ENCODE data around the gene SASH1.

SASH1 gene

DNA sequence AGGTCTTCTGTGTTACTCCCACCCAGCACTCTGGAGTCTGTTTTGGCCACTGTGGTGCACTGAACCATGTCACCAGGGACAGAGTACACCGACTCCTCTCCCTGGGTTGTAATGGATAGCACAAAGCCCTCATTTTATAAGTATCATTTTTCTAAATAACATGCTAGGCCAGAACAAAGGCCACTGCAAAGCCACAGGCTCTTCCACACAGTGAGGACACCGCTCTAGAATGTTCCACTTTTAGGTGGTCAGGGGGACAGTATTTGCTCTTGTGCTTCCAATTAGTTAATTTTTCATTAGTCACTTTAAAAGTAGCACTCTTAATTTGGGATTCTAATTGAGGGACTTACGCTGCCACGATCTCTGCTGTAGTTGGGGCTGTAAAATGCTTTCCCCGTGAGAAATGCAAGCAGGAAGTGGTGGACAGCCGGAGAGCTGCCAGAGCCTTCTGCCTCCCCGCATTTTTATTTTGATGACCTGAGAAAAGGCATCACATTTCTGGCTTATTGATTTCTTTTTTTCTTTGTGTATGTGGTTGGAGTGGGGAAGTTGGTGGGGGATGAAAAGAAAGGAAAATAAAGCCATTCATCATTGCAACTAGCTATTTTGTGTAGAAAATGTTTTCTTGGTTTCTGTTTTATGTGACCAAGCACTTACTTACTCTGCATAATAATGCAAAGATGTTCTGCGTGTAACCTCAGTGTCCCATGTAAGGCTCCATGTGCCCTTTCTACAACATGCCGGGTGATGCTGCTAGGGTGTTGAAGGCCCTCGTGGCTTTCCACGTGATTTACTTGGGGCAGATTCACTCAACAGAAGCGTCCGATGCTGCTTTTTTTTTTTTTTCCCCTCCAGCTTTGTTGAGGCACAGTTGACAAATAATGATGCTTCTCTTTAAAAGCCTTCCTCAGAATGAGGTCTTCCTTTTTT is 195.9 kb downstream of the SASH1 start:
- in situ Hi-C loops (cut with HindIII; ENCODE audit: low sequenced_read_pairs) = no loop called here

DNA sequence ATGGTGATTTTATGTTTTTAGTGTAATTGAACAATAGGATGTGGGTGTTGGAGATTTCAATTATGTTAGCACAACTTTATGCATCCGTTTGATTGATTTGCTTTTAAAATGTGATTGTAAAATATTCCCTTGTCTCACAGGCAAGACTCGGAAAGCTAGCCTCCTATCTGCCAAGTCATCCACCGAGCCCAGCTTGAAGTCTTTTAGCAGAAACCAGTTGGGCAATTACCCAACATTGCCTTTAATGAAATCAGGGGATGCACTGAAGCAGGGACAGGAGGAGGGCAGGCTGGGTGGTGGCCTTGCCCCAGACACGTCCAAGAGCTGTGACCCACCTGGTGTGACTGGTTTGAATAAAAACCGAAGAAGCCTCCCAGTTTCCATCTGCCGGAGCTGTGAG is 200.9 kb downstream of the SASH1 start:
- in situ Hi-C loops (cut with HindIII; ENCODE audit: low sequenced_read_pairs) = no loop called here

DNA sequence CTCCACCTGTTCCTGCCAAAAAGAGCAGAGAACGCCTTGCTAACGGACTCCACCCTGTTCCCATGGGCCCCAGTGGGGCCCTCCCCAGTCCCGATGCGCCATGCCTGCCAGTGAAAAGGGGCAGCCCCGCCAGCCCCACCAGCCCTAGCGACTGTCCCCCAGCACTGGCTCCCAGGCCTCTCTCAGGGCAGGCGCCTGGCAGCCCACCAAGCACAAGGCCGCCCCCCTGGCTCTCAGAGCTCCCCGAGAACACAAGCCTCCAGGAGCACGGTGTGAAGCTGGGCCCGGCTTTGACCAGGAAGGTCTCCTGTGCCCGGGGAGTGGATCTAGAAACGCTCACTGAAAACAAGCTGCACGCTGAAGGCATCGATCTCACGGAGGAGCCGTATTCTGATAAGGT is 201.8 kb downstream of the SASH1 start:
- in situ Hi-C loops (cut with HindIII; ENCODE audit: low sequenced_read_pairs) = no loop called here

DNA sequence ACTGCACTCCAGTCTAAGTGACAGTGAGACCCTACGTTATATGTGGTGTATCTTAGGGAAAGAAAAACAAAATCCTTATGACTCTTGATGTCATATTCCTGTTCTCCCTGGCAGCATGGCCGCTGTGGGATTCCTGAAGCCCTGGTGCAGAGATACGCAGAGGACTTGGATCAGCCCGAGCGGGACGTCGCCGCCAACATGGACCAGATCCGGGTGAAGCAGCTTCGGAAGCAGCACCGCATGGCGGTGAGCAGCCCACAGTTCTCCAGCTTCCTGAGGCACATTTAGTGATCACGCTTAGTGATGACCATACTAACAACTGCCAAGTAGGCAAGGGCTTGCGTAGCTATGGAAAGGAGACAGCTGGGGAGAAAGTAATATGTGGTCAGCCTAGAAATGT is 203.3 kb downstream of the SASH1 start:
- in situ Hi-C loops (cut with HindIII; ENCODE audit: low sequenced_read_pairs) = no loop called here

DNA sequence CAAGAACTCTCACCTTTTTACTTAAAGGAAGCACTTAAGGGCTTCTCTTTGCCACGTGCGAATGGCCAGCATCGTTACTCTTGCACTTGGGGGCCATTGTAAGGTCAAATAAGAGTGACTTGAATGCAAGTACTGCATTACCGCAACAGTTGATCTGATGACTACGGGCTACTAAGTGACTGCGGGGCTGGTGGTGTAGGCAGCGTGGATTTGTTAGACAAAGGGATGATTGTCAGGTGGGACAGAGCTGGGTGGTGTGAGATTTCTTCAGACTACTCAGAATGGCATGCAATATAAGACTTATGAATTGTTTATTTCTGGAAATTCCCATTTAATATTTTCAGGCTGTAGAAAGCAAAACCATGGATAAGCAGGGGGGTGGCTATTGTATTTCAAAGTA is 204.5 kb downstream of the SASH1 start:
- in situ Hi-C loops (cut with HindIII; ENCODE audit: low sequenced_read_pairs) = no loop called here

DNA sequence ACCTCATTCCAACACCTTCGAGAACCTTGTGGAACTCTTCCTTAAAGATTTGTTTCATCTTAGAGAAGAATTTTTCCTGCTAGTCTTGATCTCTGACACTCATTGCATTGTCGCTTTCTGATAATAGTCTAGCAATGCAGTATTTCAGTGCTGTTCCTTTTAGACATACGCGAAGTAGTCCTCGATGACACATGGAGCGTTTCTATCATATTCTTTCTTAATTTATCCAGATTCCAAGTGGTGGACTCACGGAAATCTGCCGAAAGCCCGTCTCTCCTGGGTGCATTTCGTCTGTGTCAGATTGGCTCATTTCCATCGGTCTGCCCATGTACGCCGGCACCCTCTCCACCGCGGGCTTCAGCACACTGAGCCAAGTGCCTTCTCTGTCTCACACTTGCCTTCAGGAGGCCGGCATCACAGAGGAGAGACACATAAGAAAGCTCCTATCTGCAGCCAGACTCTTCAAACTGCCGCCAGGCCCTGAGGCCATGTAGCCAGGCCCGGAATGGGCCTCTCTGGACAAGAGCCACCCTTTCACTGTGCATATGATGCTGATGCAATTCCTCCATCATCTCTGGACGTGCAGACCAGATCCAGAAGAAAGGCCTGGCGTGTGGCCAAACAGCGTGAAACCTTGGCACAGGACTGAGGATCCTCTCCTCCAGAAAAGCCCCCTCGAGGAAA is 205.6 kb downstream of the SASH1 start:
- in situ Hi-C loops (cut with HindIII; ENCODE audit: low sequenced_read_pairs) = no loop called here

DNA sequence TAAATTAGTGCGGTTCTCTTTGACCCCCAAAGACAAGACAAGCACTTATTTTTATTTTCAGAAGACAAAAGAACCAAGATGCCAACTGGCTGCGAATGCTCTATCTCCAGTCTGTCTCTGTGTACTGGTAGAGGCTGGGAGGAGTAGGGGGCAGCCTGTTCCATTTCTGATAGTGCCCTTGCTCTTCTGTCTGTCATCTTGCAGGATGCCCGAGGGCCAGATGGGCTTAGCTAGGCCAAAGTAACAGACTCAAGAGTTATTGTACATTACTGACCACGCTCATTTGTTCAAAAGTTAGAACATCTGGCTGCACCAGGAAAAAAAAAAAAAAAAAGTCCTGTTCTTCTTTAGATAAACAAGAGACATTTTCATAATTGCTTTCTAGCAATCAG is 206.1 kb downstream of the SASH1 start:
- in situ Hi-C loops (cut with HindIII; ENCODE audit: low sequenced_read_pairs) = no loop called here

DNA sequence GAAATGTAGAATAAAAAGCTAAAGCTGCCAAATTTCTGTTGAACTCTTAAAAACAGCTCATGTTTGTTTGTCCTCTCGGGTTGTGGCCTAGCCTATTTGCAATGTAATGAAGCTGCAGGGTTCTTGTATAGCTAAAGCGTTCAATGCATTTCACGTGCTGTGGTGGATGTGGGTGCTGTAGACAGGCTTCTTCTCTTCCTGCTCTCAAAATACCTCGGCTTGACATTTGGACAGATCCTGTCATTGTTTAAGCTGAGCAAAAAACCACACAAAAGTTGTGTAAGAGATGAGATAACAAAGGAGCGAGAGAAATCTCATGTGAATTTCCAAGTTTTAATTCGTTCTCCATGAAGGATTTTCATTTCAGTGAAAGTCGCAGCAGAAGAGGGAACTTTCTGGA is 207.9 kb downstream of the SASH1 start:
- in situ Hi-C loops (cut with HindIII; ENCODE audit: low sequenced_read_pairs) = no loop called here

DNA sequence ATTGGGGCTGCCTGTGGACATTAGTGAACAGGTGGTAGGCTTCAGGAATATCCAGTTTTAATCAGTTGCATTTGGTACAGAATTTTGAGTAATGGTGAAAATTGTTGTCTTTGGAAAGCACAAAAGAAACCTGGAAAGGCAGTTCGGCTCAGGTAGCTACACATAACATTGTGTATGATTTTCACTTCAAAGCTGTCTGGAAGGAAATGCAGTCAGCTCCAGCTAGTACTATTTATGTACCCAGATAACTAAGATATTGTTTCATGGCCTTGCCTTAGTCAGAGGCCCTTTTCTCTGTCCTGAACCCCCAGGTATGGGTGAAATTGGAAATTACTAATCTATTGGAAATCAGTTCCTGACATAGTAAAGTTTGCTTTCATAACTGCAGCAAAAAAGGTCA is 208.6 kb downstream of the SASH1 start:
- in situ Hi-C loops (cut with HindIII; ENCODE audit: low sequenced_read_pairs) = no loop called here

DNA sequence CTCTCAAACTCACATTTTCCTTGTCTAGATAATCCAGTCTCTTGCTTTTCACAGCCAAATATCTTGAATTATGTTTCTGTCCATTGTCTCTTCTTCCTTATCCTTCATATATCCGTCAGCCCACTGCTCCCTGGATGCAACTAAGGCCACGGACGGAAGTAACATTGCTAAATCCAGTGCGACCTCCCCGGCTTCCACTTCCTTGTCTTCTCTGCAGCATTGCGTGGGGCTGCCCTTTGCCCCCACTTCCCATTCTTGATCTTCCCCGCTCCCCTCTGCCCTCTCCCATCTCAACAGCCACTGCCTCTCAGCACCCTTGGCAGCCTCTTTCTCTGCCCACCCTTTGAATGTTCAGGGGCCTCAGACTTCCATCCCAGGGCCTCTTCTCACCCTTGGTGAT is 213.8 kb downstream of the SASH1 start:
- in situ Hi-C loops (cut with HindIII; ENCODE audit: low sequenced_read_pairs) = no loop called here

DNA sequence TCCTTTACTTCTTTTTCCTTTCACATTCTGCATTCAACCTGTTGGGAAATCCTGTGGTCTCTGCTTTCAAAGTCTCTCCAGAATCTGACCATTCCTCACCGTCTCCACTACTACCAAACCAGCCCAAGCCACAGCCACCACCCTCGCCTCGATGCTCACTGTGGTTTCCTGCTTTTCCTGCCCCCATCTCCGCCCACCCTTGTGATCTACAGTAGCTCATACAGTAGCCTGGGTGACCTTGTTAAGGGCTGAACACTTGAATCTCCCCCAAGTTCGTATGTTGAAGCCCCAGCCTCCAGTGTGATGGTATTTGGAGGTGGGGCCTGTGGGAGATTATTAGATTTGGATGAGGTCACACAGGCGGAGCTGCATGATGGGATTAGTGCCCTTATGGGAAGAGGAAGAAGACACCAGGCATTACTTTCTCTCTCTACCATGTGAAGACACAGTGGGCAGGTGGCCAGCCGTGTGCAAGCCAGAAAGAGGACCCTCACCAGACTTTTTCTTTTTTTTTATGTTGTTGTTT is 215.2 kb downstream of the SASH1 start:
- in situ Hi-C loops (cut with HindIII; ENCODE audit: low sequenced_read_pairs) = no loop called here

DNA sequence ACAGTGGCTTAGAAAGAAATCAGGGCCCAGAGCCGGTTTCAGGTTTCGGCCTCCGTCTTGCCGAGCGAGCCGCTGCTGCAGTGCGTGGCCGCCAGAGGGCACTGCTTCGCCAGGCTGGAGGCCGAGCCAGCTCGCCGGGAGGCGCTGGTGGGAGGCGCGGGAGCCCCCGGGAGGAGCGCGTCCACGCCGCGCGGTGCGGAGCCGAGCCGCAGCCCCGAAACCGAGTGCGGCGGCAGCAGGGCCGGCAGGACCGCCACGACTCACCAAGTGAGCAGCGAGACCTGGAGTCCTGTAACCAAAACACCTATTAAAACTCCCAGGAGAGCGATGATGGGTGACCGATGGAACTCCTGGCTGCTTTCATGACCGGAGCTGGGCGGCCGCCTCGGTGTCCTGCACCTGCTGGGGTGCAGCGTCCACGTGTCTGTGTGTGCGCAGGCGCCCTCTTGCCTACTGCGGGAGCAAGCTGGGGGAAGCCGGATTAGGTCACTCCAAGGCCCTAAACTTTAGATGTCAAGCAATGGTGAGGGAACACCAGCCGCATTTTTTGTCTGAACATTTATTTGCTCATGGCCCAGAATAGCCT is 217.3 kb downstream of the SASH1 start:
- in situ Hi-C loops (cut with HindIII; ENCODE audit: low sequenced_read_pairs) = no loop called here

DNA sequence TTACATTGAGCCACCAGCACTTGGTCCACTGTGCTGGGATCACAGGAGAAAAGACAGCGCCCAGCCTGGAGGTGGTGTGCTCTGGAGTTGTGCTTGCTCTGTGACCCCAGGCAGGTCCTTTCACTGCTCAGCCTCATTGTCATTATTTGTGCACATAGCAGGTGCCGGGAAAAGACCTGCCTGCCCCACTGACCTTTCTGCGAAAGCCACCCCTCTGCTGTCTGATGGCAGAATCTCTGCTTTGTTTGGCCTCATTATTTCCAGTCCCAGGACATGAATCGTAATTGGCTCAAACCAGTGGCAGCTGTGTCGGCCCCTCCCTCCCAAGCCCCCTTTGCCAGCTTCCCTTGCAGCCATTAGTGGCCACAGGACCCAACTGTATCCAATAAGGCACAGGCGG is 219.0 kb downstream of the SASH1 start:
- in situ Hi-C loops (cut with HindIII; ENCODE audit: low sequenced_read_pairs) = no loop called here

DNA sequence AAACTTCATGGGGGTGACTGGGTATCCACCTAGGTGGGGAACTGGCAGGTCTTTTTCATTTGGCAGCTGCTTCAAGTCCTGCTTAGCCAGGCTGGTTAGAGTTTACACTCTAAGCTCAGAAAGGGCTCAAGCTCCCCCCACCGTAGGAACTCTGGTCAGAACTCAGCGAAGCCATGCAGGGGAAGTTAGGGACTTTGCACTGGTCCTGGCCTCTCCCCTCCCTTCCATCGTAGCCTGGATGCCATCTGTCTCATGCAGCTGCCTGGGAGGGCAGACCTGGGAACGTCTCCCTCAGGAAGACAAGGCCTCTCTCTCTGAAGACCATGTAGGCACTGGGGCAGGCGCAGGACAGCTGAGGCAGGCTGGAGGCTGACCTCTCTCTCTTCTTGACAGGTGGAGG is 220.4 kb downstream of the SASH1 start:
- in situ Hi-C loops (cut with HindIII; ENCODE audit: low sequenced_read_pairs) = no loop called here

DNA sequence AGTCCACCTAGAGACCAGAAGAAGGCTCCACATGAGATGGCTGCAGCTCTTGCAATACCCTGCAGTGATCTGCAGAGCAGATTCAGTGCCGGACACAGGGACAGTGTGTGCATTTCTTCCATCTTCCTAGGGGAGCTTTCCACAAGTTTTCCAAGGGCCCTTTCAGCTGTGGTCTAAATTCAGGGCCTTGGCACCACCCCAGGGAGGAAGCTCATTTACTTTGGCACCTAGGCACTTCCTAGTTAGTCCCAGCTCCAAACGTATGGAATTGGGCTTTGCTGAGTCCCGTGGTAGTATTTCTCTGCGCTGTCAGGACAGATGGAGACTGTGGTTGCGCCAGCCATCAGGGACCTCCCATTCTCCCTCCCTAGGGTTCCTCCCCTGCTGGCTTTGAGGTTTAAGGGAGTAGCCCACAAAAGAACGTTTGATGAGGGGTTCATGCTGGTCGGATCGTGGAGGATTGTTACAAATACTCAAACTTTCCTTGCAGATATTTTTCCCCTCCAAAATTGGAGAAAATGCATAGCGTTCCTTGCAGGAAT is 221.9 kb downstream of the SASH1 start:
- in situ Hi-C loops (cut with HindIII; ENCODE audit: low sequenced_read_pairs) = no loop called here

DNA sequence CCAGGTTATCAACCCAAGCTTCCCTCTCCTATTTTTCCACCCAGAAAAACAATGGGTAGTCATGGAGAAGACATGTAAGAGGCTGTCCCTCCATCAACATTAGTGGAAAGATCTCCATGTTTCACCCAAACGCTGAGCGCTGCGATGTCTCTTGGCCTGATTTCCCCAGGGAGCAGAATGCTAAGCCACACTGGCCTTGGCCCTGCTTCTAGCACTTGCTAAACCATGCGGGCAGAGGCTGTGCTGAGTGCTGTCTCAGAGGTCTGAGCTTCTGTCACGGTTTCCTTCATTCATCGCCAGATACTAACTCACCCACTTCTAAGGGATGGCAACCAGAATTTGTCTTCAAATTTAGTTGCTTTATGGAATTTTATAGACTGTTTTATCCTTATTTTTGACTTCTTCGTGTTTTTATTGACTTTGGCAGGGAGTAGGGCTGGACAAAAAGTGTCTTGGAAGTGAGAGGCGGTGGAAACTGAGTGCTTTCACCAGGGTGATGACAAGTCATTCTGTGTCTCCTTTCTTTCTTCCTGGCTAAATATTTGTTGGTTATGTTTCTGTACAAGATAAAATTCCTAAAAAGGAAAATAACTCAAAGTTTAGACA is 222.8 kb downstream of the SASH1 start:
- in situ Hi-C loops (cut with HindIII; ENCODE audit: low sequenced_read_pairs) = no loop called here

DNA sequence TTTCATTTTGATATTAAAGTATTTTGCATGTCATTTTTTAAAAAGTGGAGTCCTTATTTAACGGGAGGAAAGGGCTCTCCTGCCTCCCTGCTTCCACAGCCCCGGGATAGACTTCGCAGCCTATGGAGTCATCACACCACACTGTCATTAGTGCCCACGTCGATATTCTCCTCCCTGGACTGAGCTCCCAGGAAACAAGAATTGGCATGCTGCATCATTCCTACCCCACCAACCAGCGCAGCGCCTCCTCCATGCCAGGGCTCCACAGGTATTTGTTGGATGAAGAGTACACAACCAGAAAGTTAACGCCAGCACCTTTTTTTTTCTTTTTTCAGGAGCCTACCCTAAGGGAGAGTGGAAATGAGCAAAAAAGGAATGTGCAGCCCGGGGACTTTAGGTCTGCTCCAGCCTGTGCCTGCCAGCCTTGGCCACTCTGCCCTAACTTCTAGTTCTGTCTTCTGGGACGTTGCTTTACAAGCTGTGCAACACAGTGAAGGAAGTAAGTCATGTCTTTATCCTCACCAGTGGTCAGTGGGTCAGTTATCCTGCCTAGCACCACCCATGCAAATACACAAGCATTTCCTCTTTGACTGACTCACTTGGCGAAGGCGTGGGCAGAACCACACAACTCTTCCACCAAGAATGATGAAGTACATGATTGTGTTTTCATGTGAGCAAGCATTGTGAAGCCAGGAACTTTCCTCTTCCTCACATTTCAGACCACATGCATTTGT is 223.5 kb downstream of the SASH1 start:
- in situ Hi-C loops (cut with HindIII; ENCODE audit: low sequenced_read_pairs) = no loop called here

DNA sequence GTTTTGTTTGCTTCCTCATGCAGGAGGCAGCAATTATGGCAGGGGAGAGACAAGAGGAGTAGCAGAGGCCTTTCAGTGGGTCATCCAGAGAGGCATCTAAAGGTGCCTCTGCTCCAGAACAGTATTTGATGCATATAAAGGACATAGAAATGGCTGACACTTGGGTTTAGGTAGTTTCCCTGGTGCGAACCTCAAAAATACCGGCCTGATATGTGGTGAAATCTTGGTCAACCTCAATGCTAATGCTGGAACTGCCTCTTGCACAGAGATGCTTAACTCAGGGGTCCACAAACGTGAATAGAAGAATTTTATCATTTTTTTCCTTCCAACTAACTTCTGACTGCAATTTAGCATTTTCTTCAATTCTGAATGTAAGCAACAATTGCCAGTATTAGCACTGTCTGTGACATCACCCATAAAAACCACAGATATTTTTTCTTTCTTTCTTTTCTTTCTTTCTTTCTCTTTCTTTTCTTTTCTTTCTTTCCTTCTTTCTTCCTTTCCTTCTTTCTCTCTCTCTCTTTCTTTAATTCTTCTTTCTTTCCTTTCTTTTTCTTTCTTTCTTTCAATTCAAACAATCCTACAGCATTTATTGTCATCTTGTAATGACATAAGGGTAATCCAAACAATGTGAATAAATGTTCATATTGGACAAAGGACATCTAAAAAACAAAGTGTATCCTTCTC is 224.2 kb downstream of the SASH1 start:
- in situ Hi-C loops (cut with HindIII; ENCODE audit: low sequenced_read_pairs) = no loop called here

DNA sequence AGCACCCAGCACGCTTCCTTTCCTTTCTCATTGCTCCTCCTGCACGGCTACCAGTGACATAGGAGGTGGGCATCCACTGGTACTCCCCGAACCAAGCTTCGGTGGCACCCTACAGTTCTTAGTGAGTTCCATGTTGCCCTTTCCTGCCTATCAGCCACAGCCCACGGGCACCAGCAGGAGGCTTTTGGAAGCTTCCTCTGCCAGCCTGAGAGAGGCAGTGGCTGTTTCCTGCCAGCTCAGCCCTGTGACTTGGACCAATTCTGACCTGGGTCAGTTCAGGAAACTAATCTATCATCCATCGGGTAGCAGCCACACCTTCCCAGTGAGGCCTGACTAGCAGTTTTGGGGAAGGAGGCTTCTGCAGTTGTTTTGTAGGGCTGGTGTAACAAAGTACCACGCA is 227.8 kb downstream of the SASH1 start:
- in situ Hi-C loops (cut with HindIII; ENCODE audit: low sequenced_read_pairs) = no loop called here
